ENCODE results near the gene DNAH14.

GRCh38 chr1:225366018-225366417 is 436.5 kb downstream of the DNAH14 start:
- no peak for TF ChIP-seq POLR2A (IDR thresholded peaks at IDR 0.05; ENCODE audit: low read depth, low read length)
- TF ChIP-seq POLR2AphosphoS5 (IDR thresholded peaks at IDR 0.05; ENCODE audit: low read depth, low read length): no peak
- no peak for TF ChIP-seq TAF1 (IDR thresholded peaks at IDR 0.05; ENCODE audit: low read depth, low read length)
- TF ChIP-seq POU2F2 (IDR thresholded peaks at IDR 0.05; ENCODE audit: low read depth, low read length): no peak
- no peak for TF ChIP-seq SPI1 (IDR thresholded peaks at IDR 0.05; ENCODE audit: low read depth, low read length)
